ENCODE data around the gene CHMP1B. TPM values are rescaled to one million over a fixed set of nuclear protein-coding genes. Genes with fewer than 3 reads are reported as not detected.

CHMP1B gene
- polyA plus RNA-seq, 1 experiment: 21.2 TPM

DNA sequence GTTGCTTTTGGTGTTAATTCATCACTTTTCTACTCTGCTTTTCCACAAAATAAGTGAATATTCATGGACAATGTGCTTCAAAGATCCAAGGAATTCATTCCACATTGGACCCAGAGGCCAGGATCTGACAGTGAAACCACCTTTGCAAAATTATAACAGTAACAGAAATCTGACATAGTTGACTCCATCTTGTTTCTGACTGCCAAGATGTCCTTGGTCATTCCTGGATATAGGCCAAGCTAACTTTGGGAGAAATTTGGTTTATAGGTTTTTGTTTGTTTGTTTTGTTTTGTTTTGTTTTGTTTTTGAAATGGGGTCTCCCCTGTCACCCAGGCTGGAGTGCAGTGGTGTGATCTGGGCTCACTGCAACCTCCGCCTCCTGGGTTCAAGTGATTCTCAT lies 46.6 kb downstream of the CHMP1B start:
- Histone ChIP-seq H3K36me3 (ENCODE audit: control insufficient read depth, insufficient read depth, low read length) (peaks cover 8% of the 10 kb centered on the region), H3K27me3 (ENCODE audit: control insufficient read depth, insufficient read depth, low read length) (no peaks in the 10 kb centered on the region), H3K4me3 (ENCODE audit: low read depth, low read length) (no peak overlapping the region)
- POLR2A ChIA-PET: no interaction called here
- DNase-seq (ENCODE audit: low read depth): no peak
- TF ChIP-seq, protein P1, sequence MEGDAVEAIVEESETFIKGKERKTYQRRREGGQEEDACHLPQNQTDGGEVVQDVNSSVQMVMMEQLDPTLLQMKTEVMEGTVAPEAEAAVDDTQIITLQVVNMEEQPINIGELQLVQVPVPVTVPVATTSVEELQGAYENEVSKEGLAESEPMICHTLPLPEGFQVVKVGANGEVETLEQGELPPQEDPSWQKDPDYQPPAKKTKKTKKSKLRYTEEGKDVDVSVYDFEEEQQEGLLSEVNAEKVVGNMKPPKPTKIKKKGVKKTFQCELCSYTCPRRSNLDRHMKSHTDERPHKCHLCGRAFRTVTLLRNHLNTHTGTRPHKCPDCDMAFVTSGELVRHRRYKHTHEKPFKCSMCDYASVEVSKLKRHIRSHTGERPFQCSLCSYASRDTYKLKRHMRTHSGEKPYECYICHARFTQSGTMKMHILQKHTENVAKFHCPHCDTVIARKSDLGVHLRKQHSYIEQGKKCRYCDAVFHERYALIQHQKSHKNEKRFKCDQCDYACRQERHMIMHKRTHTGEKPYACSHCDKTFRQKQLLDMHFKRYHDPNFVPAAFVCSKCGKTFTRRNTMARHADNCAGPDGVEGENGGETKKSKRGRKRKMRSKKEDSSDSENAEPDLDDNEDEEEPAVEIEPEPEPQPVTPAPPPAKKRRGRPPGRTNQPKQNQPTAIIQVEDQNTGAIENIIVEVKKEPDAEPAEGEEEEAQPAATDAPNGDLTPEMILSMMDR (IDR thresholded peaks at IDR 0.05; ENCODE audit: insufficient read depth, low read depth, low read length): no peak
- CTCF ChIA-PET: interaction anchor here (0.6 kb wide), 1 partner anchor 39 kb away, joined by 3 read pairs; no protein-coding TSS in a partner anchor

DNA sequence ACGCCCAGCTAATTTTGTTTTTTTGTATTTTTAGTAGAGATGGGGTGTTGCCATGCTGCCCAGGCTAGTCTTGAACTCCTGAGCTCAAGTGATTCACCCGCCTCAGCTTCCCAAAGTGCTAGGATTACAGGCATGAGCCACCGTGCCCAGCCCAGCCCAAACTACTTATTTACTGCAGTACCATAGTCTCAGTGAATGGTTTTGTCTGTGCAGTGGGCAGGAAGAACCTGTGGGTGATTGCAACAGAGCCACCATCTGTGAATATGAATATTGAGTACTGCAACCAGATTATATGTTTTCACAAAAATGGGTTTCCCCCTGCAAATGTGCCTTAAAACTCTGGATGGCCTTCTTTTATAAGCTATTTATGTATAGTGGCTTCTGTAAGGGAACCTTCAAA lies 47.9 kb downstream of the CHMP1B start:
- H3K36me3 ChIP-seq (ENCODE audit: control insufficient read depth, insufficient read depth, low read length): peaks cover 6% of the 10 kb centered on the region
- POLR2A ChIA-PET: no interaction called here
- no peak overlapping the region for H3K4me3 ChIP-seq (ENCODE audit: low read depth, low read length)
- TF ChIP-seq, protein P1 (IDR thresholded peaks at IDR 0.05; ENCODE audit: insufficient read depth, low read depth, low read length): no peak
- DNase-seq (ENCODE audit: low read depth): no peak
- CTCF ChIA-PET: interaction anchor here (0.9 to 1.2 kb wide), 2 partner anchors 16 to 150 kb away, joined by 3 read pairs; no protein-coding TSS in a partner anchor
- no peaks in the 10 kb centered on the region for H3K27me3 ChIP-seq (ENCODE audit: control insufficient read depth, insufficient read depth, low read length)

DNA sequence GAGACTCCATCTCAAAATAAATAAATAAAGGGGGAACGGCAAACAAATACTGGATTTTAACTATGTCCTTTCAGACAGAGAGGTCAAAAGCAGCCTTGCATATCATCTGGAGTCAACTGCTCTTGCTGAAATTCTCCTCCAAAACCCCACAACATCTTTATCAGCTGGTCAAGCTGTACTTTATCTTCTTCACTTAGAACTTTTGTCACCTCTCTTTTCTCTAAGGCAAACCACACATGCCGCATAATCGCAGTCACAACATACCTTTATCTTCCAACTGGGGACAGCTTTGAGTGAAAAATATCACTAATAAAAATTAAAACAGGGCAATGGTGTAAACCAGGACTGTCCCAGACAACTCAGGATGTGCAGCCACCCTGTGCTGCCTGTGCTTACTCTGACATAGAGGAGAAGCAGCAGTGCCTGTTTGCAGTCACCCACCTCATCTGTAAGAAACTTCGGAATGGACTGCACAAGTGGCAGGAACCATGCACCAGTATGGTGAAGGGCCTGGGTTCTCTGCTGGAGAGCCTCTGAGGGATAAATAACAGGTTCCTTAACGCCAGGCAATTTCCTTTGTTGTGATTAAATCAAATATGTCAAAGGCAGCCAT lies 50.7 kb downstream of the CHMP1B start:
- ChIA-PET CTCF (no interaction called here), POLR2A (no interaction called here)
- H3K4me3 ChIP-seq (ENCODE audit: low read depth, low read length): no peak overlapping the region
- DNase-seq (ENCODE audit: low read depth): no peak
- TF ChIP-seq, protein P1 (IDR thresholded peaks at IDR 0.05; ENCODE audit: insufficient read depth, low read depth, low read length): no peak
- H3K27me3 ChIP-seq (ENCODE audit: control insufficient read depth, insufficient read depth, low read length): no peaks in the 10 kb centered on the region
- peaks cover 5% of the 10 kb centered on the region for H3K36me3 ChIP-seq (ENCODE audit: control insufficient read depth, insufficient read depth, low read length)

DNA sequence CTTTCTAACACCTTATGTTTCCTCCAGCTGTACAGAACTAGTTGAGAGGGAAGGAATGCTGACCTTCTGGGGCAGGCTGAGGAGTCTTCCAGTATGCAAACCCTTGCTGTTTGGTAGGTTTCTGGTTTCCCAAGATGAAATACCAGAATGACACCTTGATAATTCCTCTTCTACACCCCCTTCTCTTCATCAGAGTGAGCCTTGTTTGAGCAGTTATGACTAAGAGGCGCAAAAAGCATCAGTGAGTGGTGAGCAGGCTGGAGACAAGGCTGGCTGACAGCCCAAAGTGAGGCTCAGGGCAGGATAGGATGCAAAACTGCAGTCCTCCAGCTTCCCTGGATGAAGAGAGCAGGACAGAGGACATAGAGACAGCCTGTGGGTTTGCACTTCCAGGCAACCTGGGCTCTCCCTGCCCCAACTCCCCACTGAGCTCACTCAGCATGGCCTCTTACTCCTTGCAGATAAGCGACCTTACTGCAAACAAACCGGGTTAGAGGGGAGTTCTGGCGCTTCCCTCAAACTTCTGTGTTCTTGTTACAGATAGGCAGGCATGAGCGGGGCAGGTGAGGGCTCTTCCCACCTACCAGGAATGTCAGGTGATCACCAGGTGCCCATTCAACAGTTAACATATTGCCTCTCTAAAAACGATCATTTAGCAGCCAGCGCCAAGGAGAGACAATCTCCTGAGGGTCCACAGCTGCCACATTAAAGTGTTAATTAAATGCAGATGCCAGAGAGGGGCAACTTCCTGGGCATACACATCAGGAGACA lies 51.5 kb downstream of the CHMP1B start:
- Histone ChIP-seq H3K4me3 (ENCODE audit: low read depth, low read length) (no peak overlapping the region), H3K36me3 (ENCODE audit: control insufficient read depth, insufficient read depth, low read length) (peaks cover 5% of the 10 kb centered on the region), H3K27me3 (ENCODE audit: control insufficient read depth, insufficient read depth, low read length) (no peaks in the 10 kb centered on the region)
- TF ChIP-seq, protein P1 (IDR thresholded peaks at IDR 0.05; ENCODE audit: insufficient read depth, low read depth, low read length): no peak
- CTCF ChIA-PET: no interaction called here
- POLR2A ChIA-PET: no interaction called here
- DNase-seq (ENCODE audit: low read depth): no peak

Other genes with a start within 250 kb of the CHMP1B start
- not detected in 2 replicates for gene SLC35G4, start 241.8 kb upstream of the CHMP1B start, polyA plus RNA-seq (2011; rRNA removed)
- 0.21 and 0.43 TPM in 2 replicates for gene GNAL, start 162.1 kb upstream of the CHMP1B start, polyA plus RNA-seq (2011; rRNA removed)
- 26.5 and 31.0 TPM in 2 replicates for gene MPPE1, start 56.9 kb downstream of the CHMP1B start, polyA plus RNA-seq (2011; rRNA removed)
- gene IMPA2, start 130.1 kb downstream of the CHMP1B start, polyA plus RNA-seq (2011; rRNA removed): 13.4 and 22.8 TPM in 2 replicates
- gene ANKRD62, start 242.4 kb downstream of the CHMP1B start, polyA plus RNA-seq (2011; rRNA removed): not detected in 2 replicates

Data from BJ (cell line).